NCI-H146 (cell line): ENCODE measurements around the gene ANKIB1.
"Not testable (repeated sequence)": the region's sequence is repeated elsewhere in the genome, so short reads cannot be mapped to it uniquely, and the experiment has no call there.

Experiments used
- DNase-seq: peaks from one replicate; lab custom pipeline; 2025; lab: John Stamatoyannopoulos, UW

The ANKIB1 gene, protein sequence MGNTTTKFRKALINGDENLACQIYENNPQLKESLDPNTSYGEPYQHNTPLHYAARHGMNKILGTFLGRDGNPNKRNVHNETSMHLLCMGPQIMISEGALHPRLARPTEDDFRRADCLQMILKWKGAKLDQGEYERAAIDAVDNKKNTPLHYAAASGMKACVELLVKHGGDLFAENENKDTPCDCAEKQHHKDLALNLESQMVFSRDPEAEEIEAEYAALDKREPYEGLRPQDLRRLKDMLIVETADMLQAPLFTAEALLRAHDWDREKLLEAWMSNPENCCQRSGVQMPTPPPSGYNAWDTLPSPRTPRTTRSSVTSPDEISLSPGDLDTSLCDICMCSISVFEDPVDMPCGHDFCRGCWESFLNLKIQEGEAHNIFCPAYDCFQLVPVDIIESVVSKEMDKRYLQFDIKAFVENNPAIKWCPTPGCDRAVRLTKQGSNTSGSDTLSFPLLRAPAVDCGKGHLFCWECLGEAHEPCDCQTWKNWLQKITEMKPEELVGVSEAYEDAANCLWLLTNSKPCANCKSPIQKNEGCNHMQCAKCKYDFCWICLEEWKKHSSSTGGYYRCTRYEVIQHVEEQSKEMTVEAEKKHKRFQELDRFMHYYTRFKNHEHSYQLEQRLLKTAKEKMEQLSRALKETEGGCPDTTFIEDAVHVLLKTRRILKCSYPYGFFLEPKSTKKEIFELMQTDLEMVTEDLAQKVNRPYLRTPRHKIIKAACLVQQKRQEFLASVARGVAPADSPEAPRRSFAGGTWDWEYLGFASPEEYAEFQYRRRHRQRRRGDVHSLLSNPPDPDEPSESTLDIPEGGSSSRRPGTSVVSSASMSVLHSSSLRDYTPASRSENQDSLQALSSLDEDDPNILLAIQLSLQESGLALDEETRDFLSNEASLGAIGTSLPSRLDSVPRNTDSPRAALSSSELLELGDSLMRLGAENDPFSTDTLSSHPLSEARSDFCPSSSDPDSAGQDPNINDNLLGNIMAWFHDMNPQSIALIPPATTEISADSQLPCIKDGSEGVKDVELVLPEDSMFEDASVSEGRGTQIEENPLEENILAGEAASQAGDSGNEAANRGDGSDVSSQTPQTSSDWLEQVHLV

DNA sequence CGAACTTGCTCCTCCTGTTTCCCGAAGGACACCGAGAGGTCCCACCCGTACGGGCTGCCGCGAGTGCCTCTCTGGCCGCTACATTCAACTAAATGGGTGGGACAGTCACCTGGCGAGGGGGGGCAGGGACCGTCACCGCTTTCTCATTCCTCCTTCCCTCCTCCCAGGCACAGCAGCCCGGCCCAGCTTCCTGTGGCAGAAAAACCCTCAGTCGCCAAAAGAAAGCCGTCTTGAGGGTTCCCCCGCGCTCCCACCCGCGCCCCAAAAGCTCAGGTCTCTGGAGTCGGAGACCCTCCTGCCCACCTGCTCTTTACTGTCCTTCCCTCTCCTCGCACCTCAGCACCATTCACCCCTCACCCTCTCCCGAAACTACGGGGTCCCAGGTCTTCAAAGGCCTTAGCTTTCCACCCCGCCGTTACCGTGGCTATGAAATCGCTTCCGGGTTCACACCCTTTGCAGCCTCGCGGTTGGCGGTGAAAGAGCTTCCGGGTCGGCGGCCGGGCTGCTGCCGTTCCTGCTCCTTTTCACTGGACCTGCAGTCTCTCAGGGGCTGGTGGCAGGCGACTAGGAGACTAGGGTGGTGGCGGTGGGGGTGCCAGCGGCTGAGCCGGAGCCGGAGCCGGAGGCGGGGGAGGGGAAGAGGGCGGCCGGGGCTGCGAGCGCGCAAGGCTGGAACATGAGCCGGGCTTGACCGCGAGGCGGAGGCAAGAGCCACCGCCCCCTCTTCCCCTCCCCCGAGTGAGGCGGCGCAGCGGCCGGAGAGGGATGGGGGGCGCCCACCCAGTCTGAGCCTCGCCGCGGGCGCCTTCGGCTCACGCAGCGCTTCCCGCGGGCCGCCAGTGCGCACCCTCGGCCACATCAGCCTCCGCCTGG lies at the start of gene ANKIB1, which contains the start of gene KRIT1:
Gene ANKIB1, plus strand, starts transcription at position 488 of the 873 bp plus-strand sequence. CDS start 49,005 bp downstream, outside the sequence.
Gene KRIT1, minus strand, starts transcription at position 428 of the 873 bp plus-strand sequence. CDS start 3,779 bp downstream, outside the sequence.
- peak; percentile 91 for DNase-seq

DNA sequence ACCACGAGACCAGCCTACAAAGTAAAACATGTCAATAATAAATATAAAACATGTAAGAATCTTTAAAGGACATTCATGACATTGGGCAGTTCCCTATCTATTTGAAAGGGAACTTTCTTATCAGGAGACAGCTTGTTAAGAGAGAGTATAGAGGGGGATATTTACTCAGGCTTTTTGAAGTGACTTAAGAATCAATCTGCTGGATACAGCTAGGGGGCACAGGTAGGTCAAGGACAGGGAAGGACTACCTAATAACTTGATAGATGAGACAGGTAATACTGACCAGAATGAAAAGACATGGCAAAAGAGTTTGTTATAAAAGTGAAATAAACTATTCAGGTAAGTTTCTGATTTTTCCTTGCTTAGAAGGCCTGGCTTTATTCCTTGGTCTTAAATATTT lies 45.0 kb upstream of the ANKIB1 start:
- DNase-seq, result no peak

DNA sequence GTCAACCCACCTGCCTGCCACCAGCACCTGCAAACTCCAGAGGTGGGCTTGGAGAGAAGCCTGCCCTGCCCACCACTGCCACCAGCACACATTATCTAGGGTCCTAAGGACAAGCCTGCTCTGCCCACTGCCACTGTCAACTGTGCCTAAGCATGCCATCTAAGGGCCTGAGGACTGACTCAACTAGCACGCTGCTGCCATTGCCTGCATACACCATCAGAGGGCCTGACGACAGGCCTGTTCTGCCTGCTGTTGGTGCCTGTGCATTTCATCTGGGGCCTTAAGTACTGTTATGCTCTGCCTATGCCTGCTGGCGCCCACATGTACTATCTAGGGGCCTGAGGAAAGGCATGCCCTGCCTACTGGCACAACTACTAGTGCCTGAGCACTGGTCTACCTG lies 39.8 kb upstream of the ANKIB1 start:
- no peak for DNase-seq

DNA sequence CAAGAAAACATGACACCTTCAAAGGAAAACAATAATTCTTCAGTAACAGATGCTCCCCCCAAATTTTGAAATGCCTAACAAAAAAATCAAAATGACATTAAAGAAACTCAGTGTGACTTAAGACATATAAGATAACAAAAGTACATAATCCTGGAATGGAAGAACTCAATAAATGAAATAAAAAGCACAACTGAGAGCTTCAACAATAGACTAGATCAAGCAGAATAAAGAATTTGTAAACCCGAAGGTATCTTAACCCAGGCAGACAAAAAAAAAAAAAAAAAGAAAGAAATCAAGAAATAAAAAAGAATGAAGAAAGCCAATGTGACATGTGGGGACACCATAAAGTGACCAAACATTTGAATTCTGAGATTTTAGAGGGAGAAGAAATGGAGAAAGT lies 39.1 kb upstream of the ANKIB1 start:
- DNase-seq, result no peak

DNA sequence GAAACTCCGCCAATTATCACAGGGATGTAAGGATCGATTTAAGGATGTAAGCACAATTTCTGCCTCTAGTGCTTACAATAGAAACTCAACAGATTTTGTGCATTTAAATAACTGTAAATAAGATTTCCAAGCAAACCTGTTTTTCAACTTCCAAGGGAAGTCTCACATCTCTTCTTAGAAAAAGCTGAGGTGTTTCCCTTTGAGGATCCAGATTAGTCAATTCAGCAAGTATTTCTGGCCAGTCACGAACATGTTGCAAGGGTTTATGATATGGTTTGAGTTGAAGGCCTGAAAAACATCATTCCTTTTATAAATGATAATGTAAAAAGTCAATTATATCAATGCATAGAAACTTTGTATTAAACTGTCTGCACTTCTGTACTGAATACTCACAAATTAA lies 24.0 kb upstream of the ANKIB1 start:
- no peak for DNase-seq

DNA sequence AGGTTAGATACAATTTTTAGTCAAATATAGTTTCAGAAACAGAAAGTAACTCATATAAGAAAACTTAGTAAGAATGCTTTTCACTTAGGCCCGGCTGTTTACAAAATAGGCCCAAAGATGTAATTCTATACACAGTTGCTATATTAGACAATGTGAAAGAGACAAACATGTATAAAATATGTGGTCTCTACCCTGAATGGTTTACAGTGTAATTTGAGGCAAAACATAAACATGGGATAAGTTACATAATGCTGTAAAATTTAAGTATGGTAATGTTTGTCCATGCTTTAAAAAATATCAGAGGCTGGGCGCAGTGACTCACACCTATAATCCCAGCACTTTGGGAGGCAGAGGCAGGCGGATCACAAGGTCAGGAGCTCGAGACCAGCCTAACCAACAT lies 18.8 kb upstream of the ANKIB1 start:
- DNase-seq, result no peak

DNA sequence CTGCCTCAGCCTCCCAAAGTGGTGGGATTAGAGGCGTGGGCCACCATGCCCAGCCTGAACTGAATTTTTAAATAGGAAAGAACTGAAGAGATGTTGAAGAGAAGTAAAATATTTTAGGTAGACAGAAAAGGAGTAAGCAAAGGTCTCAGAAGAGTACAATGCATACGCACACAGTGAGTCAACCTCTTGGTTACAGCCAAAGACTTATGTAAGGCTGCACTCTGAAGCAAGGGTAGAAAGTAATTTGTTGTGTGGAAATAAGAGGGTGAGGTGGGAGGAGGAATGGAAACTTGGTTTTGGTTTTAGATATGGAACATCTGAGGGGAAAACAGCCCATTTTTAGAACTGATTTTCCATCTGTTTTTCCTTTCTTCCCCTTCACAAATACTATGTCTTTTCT lies 17.7 kb upstream of the ANKIB1 start:
- DNase-seq, result no peak

DNA sequence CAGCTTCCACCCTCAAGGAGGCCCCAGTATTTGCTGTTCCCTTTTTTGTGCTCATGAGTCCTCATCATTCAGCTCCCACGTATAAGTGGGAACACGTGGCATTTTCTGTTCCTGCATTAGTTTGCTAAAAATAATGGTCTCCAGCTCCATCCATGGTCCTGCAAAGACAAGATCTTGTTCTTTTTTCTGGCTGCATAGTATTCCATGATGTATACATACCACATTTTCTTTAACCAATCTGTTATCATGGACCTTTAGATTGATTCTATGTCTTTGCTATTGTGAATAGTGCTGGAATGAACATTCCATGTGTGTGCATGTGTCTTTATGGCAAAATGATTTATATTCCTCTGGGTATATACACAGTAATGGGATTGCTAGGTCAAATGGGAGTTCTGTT lies 17.0 kb upstream of the ANKIB1 start:
- no peak for DNase-seq

DNA sequence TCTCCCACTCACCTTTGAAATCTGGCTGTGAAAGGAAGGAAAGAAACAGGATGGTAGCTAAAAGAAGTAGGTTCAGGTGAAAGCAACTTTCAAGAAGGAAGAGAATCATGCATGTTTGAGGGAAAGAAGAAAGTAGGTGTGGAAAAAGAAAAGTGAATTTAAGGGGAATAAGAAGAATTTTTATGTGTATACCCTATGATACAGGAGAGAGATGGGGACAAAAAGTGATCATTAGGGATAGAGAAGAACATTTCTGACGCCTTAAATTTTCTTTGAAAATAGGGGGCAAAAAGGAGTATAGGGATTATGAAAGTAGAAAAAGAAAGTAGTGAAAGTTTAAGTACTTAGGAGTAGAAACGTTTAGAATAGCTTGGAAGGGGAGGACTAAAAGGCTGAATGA lies 15.2 kb upstream of the ANKIB1 start:
- no peak for DNase-seq

DNA sequence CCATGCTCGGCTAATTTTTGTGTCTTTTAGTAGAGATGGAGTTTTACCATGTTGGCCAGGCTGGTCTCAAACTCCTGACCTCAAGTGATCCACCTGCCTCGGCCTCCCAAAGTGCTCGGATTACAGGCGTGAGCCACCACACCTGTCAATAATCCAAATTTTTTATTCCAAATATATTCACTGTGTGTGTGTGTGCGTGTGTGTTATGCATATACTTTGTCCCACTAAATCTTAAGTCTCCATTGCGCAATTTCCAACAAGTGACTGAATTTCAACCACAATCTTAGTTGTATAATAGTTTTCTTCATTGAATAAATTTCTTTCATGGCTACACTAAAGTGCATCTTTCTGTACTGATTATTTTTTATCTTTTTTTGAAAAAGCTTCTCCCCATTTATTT lies 2.8 kb upstream of the ANKIB1 start:
- DNase-seq, result no peak

DNA sequence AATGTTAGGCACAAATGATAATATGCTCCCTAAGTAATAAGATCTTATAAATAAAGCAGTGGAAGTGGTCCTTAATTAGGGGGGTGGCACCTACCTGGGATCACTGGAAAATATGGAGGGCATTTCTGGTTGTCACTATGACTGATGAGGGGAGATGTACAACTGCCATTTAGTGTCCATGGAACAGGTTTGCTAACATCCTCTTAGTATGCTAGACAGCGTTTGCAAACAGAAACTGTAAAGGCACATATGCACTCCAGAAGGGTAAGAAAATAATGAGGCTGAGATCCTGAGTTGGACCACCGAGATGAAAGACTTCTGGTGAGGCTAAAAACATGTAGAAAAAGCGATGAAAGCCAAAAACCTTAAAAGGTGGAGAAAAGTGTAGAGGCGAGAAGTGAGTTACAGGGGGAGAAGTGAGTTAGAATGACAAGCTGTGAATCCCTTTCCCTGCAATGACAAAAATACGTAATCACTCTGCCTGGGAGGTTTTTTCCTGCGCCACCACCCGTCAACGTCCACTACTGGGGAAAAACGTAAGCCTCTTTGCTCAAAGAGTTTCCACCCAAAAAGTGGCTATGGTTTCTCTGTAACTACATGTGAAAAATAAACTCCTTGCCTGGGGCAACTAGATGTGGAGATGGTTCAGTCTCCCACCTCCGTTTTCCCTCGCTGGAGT lies 827 bp upstream of the ANKIB1 start:
- peak; percentile 4 for DNase-seq

DNA sequence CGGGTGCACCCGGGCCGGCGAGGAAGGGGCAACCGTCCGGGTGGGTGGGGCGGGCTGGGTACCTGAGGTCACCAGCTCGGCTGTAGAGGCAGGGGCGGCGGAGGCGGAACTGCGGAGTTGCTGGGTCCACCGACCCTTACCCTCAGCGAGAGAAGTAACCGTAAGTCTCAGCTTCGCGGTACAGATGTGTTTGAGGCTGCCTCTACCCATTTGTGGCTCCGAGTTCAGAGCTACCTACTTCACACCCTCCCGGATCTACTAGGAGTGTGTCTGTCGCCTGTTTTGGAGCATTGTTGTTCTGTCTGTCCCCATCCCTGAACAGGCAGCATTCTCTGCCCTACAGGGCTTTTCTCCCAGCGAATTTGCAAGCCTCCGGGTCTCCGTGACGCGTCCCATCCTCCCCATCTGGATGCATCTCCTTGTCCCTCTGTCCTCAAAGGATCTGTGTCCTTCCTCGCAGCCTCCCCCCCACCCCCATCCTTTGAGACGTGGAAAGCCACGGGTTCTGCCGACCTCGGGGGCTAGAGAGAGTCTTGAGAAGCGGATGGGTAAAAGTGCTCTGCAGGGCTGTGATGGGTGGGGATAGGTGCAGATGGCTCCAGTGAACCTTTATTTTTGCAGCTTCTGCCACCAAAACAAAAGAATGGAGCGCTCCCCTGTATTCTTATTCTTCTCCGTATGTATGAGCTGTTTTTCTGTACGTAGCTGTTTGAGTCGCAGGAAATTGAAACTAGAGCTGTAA lies 757 bp downstream of the ANKIB1 start:
- peak; percentile 67 for DNase-seq

DNA sequence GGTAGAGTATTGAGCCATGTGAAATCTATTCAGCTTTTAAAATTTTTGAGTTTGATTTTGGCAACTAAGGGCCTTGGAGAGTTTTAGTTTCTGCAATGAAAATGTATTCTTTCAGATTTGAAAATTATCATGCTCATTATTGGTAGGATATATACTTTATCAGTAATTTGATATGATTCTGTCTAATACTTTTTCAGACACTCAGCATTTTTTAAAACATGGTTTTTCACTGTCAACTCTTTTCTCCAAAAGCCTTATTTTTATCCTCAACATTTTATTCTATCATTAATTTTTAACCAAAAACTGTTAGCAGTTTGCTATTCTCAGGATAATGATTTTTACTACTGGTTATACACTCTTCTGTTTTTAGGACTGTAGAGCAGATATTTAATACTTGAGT lies 4.8 kb downstream of the ANKIB1 start:
- no peak for DNase-seq

DNA sequence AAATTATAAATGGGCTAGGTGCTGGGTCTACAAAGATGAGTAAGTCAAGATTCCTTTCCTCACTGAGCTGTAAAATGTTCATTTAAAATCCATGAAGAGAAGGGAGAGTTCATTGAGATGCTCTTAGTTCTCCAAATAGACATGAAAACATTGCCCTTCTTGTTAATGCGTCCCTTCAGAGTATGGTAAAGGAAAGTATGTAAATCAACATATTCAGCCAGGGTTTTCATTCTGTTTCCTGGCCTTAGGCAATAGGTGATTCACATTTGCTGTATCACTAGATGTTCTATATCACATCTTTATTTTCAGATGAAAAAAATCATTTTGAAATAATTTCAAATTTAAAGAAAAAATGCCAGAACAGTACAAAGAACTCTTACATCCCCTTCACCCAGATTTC lies 5.4 kb downstream of the ANKIB1 start:
- no peak for DNase-seq

DNA sequence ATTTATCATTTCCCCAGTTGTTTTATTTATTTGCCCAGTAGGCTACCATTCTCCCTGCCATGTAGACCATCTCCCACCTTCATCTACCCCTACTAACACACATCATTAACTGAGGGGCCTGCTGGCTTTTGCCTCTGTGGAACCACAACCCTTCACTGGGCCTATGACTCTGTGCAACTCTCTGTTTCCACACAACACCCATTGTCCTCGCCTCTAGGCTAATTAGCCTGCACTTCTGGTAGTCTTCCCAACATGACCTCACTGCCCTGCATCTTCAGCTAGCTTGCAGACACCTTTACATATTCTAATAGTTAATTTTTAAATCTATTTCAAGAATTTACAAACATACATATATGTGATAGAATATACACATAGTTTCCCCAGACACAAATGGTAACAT lies 7.5 kb downstream of the ANKIB1 start:
- no peak for DNase-seq

DNA sequence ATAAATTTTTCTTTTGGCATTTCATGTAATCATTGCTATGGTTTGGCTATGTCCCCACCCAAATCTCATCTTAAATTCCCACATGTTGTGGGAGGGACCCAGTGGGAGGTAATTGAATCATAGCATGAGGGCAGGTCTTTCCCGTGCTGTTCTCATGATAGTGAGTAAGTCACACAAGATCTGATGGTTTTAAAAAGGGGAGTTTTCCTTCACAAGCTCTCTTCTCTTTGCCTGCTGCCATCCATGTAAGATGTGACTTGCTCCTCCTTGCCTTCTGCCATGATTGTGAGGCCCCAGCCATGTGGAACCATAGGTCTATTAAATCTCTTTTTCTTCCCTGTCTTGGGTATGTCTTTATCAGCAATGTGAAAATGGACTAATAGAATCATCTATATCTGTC lies 9.0 kb downstream of the ANKIB1 start:
- DNase-seq, result not testable (repeated sequence)

DNA sequence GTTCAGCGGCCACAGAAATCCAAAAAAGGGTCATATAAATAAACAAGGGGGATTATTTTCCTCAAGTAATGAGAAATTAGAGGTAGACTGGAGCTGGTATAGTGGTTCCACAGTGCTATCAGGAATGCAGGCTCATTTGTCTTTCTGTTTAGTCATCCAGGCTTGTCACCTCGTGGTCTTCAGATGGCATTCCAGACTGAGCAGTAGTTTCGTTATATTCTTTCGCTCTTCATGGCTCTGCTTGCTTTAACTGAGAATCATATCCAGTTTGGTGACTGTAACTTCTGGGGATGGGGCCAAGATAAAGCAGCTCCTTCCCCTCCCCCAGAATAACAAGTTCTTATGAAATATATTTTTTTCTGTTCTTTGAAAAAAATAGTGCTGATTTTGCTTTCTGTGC lies 9.5 kb downstream of the ANKIB1 start:
- no peak for DNase-seq

DNA sequence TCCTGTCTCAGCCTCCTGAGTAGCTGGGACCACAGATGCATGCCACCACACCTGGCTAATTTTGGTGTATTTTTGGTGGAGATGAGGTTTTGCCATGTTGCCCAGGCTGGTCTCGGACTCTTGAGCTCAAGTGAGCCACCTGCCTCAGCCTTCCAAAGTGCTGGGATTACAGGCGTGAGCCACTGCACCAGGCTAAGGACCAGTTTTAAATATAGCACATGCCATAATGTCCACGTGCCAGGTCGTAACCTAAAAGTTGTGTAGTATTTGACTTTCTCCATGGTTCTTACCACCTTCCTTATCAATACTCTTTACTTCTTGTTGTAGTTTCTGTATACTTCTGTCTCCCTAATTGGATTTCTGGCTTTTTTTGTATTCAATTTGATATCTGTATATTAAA lies 13.3 kb downstream of the ANKIB1 start:
- no peak for DNase-seq

DNA sequence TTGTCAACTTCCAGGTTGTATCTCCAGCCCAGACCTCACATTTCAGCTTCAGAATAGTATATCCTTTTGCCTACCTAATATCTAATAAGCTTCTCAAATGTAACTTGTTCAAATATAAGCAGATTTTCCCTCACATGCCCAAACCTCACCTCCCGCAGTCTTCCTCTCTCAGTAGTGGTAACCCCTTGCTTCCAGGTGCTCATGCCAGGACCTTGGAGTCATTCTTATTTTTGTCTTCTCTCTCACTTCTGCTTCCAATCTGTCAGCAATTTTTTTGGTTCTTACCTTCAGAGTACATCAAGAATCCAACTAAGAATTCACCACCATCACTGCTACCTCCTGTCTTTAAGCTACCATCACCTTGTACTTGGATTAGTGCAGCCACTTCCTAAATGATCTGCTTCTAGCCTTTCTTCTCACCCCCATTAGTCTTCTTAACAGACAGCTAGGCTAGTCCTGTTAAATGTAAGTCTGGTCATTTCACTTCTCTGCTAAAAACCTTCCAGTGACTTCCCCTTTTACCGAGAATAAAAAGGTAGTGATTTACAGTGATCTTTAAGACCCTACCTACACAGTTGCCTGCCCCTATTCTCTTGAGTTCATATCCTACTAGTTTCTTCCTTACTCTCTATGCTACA lies 14.0 kb downstream of the ANKIB1 start:
- DNase-seq, result no peak

DNA sequence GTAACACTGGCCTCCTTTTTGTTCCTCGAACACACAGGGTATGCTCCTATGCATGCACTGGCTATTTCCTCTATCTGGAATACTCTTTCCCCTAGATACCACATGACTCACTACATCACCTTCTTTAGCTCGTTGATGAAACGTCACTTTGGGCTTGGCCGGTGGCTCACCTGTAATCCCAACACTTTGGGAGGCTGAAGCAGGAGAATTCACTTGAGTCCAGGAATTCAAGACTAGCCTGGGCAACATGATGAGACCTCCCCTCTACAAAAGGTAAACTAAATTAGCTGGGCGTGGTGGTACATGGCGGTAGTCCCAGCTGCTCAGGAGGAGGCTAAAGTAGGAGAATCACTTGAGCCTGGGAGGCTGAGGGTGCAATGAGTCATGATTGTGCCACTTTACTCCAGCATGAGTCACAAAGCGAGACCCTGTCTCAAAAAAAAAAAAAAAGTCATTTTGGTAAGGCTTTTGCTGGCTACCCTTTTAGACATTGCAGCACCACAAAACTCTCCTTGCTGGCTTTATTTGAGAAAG lies 14.5 kb downstream of the ANKIB1 start:
- no peak for DNase-seq
